ENCODE data around the gene MEAF6.

The MEAF6 gene

DNA sequence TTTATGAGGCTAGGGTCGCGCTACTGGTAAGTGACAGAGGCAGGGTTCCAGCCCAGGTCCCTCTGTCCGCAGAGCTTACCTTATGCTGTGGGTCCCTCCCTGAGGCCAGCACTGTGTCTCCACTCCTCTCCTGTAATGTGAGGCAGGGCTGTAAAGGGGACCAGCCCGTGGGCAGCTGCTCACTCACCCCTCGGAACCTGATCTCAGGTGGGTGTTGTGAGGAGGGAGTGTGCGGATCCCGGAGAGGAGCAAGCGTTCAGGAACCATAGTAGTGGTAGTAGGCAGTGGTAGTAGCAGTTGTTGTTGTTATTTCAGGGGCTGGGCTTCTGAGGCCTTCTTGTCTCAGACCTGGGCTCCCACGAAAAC, 38.5 kb downstream of the MEAF6 start:
- peak overlapping the region; percentile 74 to 88 for H3K4me3 ChIP-seq (replicated peaks in 1 of 2; ENCODE audit: low read depth in 2 of 2, low read length in 2 of 2)
- TF ChIP-seq, protein P1, sequence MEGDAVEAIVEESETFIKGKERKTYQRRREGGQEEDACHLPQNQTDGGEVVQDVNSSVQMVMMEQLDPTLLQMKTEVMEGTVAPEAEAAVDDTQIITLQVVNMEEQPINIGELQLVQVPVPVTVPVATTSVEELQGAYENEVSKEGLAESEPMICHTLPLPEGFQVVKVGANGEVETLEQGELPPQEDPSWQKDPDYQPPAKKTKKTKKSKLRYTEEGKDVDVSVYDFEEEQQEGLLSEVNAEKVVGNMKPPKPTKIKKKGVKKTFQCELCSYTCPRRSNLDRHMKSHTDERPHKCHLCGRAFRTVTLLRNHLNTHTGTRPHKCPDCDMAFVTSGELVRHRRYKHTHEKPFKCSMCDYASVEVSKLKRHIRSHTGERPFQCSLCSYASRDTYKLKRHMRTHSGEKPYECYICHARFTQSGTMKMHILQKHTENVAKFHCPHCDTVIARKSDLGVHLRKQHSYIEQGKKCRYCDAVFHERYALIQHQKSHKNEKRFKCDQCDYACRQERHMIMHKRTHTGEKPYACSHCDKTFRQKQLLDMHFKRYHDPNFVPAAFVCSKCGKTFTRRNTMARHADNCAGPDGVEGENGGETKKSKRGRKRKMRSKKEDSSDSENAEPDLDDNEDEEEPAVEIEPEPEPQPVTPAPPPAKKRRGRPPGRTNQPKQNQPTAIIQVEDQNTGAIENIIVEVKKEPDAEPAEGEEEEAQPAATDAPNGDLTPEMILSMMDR (IDR thresholded peaks at IDR 0.05; ENCODE audit: low read depth, low read length): no peak
- no peak for DNase-seq (ENCODE audit: low read depth in 2 of 2)

DNA sequence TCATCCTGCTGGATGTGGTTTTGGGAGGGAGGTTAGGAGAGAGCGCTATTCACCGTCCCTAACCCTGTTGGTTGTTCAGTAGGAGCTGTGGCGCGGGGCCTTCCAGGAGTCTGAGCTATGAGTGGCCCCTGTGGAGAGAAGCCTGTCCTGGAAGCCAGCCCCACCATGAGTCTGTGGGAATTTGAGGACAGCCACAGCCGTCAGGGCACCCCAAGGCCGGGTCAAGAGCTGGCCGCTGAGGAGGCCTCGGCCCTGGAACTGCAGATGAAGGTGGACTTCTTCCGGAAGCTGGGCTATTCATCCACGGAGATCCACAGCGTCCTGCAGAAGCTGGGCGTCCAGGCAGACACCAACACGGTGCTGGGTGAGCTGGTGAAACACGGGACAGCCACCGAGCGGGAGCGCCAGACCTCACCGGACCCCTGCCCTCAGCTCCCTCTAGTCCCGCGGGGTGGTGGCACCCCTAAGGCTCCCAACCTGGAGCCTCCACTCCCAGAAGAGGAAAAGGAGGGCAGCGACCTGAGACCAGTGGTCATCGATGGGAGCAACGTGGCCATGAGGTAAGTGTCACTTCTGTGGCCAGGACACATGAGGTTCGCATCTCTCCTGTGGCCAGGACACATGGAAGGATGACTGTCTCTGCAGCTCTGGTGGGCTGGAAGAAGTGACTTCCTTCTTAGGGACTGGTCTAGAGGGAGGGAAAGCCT, 39.0 kb downstream of the MEAF6 start:
- DNase-seq (ENCODE audit: low read depth in 2 of 2): peak in 1 of 2 donors; percentile 29
- TF ChIP-seq, protein P1 (IDR thresholded peaks at IDR 0.05; ENCODE audit: low read depth, low read length): no peak

DNA sequence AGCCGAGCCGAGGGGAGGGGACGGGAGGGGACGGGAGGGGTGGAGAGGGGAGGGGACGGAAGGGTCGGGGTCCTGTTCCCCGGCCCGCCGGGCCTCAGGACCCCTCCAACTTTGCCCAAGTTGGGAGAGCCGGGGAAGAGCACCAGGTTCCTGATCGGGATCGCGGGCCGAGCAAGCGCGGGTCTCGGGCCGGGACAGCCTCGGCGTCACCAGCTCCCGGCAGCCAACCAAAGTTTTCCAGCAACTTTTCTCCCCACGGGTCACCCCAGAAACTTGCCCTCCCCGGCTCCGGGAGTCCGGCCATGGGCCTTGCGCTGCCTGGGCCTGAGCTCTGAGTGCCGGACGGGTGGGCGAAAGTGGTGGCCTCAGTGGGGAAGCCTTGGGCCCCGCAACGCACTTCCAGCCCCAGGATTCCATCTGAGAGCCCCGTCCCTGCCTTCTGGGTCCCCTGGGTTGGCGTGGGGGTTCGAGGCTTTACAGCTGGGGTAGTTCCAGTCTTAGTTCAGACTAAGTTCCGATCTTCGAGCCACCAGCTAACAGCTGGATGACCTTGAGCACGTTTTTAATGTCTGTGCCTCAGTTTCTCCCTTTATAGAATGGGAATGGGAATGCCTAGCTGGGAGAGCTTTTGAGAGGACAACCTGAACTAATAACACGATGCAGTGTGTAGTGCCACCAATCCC, 39.7 kb downstream of the MEAF6 start:
- peak; percentile 40 for DNase-seq (ENCODE audit: low read depth in 2 of 2)
- H3K4me3 ChIP-seq (replicated peaks in 1 of 2; ENCODE audit: low read depth in 2 of 2, low read length in 2 of 2): peak overlapping the region; percentile 74 to 88
- TF ChIP-seq, protein P1 (IDR thresholded peaks at IDR 0.05; ENCODE audit: low read depth, low read length): no peak

More for the DNA sequence above, 39.0 kb downstream of the MEAF6 start:
- H3K4me3 ChIP-seq (replicated peaks in 1 of 2; ENCODE audit: low read depth in 2 of 2, low read length in 2 of 2): peak overlapping the region; percentile 74 to 88

DNA sequence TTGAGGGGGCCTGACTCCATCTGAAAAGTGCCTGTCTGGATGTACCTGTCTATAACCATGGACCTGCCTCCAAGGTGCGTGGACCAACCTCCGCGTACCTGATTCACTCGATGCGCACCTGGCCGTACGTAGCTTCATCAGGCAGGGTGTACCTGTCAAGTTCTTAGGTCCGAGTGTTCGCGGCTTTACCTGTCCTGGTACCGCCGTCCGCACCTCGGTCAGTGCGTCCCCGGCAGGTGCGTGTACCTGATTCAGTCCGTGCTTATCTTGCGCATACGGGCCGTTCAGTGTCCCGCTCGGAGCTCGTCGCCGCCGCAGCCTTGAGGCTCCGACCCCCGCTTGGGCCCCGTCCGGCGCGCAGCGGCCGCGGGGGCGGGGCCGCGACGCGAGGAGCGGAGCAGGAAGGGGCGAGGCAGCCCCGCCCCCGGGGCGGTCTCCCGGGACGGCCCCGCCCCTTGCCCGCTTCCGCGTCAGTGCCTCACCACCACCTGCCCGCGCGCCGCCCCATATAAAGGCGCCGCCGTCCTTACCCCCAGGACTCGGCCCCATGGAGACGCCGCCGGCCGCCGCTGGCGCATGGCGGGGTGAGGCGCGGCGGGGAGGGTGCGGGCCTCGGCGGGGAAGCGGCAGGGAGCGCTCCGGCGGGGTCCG, 40.4 kb downstream of the MEAF6 start, which contains the start of gene ZC3H12A:
Gene ZC3H12A (plus strand): TSS at position 535 of the 651 bp plus-strand sequence. CDS start 917 bp downstream, outside the sequence.
- peak; percentile 89 to 93 for DNase-seq (ENCODE audit: low read depth in 2 of 2)
- TF ChIP-seq, protein P1 (IDR thresholded peaks at IDR 0.05; ENCODE audit: low read depth, low read length): no peak
- peak within 1 kb of the TSS; percentile 76 to 88 for H3K4me3 ChIP-seq (replicated peaks in 1 of 2; ENCODE audit: low read depth in 2 of 2, low read length in 2 of 2)

DNA sequence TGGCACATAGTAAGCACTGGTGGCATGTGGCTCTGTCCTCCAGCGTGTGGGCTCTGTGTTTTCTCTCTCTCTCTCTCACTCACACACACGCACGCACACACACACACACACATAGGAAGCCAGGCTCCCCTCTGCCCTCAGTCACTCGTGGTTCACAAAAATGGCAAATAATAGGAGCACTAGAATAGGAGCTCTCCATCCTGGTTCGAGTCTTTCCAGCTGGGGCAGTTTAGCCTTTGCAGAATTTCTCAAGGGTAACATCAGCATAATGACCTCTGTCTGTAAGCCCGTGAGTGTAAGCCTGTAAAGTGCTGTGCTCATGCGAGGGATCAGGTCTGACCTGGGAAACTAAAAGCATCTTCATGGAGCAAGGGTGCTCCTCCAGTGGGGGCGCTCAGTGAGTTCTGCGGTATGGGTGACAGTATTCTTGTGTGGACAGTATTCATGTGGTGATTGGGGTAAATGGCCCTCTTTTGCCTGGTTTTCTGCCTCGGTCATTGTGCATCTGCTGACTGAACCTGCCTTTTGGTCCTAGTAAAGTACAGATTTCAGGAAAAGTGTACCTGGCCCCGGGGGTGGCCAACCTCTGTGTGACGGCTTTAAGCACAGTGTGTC, 41.0 kb downstream of the MEAF6 start:
- peak overlapping the region; percentile 76 to 83 for H3K4me3 ChIP-seq (replicated peaks in 1 of 2; ENCODE audit: low read depth in 2 of 2, low read length in 2 of 2)
- DNase-seq (ENCODE audit: low read depth in 2 of 2): peak; percentile 41 to 61

DNA sequence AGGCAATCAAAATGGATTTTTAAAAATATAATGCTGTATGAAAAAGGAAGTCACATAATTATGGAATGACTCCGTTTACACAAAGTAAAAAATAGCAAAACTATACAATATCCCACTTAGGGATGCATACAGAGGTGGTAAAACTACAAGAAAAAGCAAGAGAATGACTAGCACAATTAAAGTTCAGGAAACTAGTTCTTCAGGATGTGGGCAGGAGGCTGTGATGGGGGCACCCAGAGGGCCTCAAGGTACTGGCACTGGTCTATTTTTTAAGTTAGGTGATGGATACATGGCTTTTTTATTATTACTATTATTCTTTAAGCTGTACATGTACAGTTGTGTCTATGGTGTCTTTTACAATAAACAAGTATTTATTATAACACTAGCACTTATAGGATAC, 41.6 kb downstream of the MEAF6 start:
- DNase-seq (ENCODE audit: low read depth in 2 of 2): no peak
- peak overlapping the region in 1 of 2 donors; percentile 83 for H3K4me3 ChIP-seq (replicated peaks in 1 of 2; ENCODE audit: low read depth in 2 of 2, low read length in 2 of 2)
- TF ChIP-seq, protein P1 (IDR thresholded peaks at IDR 0.05; ENCODE audit: low read depth, low read length): no peak

More for the DNA sequence above, 41.0 kb downstream of the MEAF6 start:
- TF ChIP-seq, protein P1 (IDR thresholded peaks at IDR 0.05; ENCODE audit: low read depth, low read length): peak; percentile 21
